GM23248 (cell line): ENCODE measurements around the gene MOB3C.

Source experiments
- EZH2 ChIP-seq: fragments of 200-600 bp; sonication (generic); IDR thresholded peaks from 2 replicates; pipeline ENCODE4 v1.6.1; 2018; ENCODE audit warnings: antibody characterized with exemption, mild to moderate bottlenecking; ENCODE audit not compliant: insufficient read depth, poor library complexity, severe bottlenecking
- EZH2phosphoT487 ChIP-seq: fragments of 200-600 bp; sonication (generic); IDR thresholded peaks from 2 replicates; pipeline ENCODE4 v1.6.1; 2018; ENCODE audit warnings: antibody characterized with exemption, moderate library complexity, mild to moderate bottlenecking, low read depth; ENCODE audit not compliant: insufficient read depth

- no peak for TF ChIP-seq EZH2
- no peak for TF ChIP-seq EZH2phosphoT487
These were observed 40.8 kb downstream of the MOB3C start for GRCh38 chr1:46575778-46576177.
